ENCODE results near the gene OSBPL6.
A peak's percentile ranks its signal among the peaks of the same experiment; 100 is the strongest.
"Not testable (repeated sequence)": the region's sequence is repeated elsewhere in the genome, so short reads cannot be mapped to it uniquely, and the experiment has no call there.

The OSBPL6 gene

GRCh38 chr2:178195390-178196166 is 1.3 kb downstream of the OSBPL6 start:
- in situ Hi-C loops (cut with HindIII; ENCODE audit: low sequenced_read_pairs): loop anchor here (10.0 kb wide), 1 partner anchor 79 kb away; no protein-coding TSS in a partner anchor
- no peak for DNase-seq (ENCODE audit: low read depth)
- no peak for TF ChIP-seq CTCF (IDR thresholded peaks at IDR 0.05; ENCODE audit: low read depth, low read length, missing control alignments)
- H3K4me3 ChIP-seq (ENCODE audit: low read depth, low read length): peak overlapping the region; percentile 91

DNA sequence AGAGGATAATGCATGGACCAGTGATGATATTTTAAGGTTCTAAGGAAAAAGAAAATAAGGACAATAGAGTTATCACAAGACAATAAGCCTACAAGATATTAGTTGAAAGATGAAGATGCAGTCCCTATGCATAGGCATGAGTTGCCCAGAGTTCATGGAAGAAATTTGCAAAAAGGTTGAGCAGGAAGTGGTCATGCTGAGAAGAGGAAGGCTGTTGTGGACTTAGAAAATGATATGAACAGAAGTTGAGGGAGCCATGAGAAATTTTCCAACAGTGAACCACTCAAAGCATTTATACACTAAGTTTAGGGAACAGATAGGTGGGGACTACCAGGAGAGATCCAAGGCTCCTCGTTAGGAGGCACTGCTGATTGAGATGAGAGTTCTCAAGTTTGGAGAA is 3.5 kb downstream of the OSBPL6 start:
- in situ Hi-C loops (cut with HindIII; ENCODE audit: low sequenced_read_pairs): loop anchor here (10.0 kb wide), 1 partner anchor 77 kb away; no protein-coding TSS in a partner anchor
- DNase-seq (ENCODE audit: low read depth): no peak
- no peak overlapping the region for H3K4me3 ChIP-seq (ENCODE audit: low read depth, low read length)
- TF ChIP-seq CTCF (IDR thresholded peaks at IDR 0.05; ENCODE audit: low read depth, low read length, missing control alignments): no peak

DNA sequence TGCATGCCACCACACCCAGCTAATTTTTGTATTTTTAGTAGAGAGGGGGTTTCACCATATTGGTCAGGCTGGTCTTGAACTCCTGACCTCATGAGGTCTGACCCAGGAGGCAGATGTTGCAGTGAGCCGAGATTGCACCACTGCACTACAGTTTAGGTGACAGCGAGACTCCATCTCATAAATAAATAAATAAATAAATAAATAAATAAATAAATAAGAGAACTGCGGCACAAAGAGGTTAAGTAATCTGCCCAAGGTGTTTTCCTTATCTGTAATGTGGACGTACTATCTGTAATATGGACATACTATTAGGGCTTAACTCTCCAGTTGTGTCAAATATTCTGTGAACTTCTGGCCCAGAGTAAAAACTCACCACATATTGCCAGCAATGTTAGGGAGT is 4.1 kb downstream of the OSBPL6 start:
- DNase-seq (ENCODE audit: low read depth); H3K4me3 ChIP-seq (ENCODE audit: low read depth, low read length): not testable (repeated sequence)
- in situ Hi-C loops (cut with HindIII; ENCODE audit: low sequenced_read_pairs): loop anchor here (10.0 kb wide), 1 partner anchor 76 kb away; no protein-coding TSS in a partner anchor

DNA sequence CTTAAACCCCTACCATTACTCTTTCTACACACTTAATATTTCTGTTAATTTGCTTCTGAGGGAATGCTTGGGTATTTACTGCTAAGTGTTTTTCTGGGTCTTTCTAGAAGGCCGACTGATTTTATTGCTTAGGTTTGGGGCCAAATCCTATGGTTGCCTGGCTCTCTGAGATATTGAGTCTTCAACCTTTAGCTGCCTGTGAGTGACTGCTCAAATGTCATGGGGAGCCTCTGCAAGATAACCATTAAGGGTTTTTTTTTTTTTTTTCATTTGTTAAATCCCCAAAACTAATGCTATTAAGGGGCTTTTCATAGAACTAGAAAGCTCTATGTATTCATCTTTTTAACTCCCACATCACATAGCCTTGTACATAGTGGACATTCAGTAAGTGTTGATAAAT is 5.0 kb downstream of the OSBPL6 start:
- no peak for DNase-seq (ENCODE audit: low read depth)
- no peak overlapping the region for H3K4me3 ChIP-seq (ENCODE audit: low read depth, low read length)
- TF ChIP-seq CTCF (IDR thresholded peaks at IDR 0.05; ENCODE audit: low read depth, low read length, missing control alignments): no peak
- in situ Hi-C loops (cut with HindIII; ENCODE audit: low sequenced_read_pairs): loop anchor here (10.0 kb wide), 1 partner anchor 75 kb away; no protein-coding TSS in a partner anchor

DNA sequence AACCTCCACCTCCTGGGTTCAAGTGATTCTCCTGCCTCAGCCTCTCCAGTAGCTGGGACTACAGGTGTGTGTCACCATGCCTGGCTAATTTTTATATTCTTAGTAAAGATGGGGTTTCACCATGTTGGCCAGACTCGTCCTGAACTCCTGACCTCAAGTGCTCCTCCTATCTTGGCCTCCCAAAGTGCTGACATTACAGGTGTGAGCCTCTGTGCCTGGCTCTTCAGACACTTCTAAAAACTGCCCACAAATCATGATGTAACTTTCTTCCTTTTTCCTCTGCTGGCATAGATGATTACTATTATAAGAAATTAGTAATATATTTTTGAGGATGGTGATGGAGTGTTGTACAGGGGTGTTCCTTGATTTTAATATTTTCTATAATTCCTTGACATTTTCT is 6.0 kb downstream of the OSBPL6 start:
- in situ Hi-C loops (cut with HindIII; ENCODE audit: low sequenced_read_pairs): no loop called here
- no peak overlapping the region for H3K4me3 ChIP-seq (ENCODE audit: low read depth, low read length)
- TF ChIP-seq CTCF (IDR thresholded peaks at IDR 0.05; ENCODE audit: low read depth, low read length, missing control alignments): no peak
- DNase-seq (ENCODE audit: low read depth): no peak

GRCh38 chr2:178202927-178203326 is 8.6 kb downstream of the OSBPL6 start:
- no peak for TF ChIP-seq CTCF (IDR thresholded peaks at IDR 0.05; ENCODE audit: low read depth, low read length, missing control alignments)
- in situ Hi-C loops (cut with HindIII; ENCODE audit: low sequenced_read_pairs): no loop called here

DNA sequence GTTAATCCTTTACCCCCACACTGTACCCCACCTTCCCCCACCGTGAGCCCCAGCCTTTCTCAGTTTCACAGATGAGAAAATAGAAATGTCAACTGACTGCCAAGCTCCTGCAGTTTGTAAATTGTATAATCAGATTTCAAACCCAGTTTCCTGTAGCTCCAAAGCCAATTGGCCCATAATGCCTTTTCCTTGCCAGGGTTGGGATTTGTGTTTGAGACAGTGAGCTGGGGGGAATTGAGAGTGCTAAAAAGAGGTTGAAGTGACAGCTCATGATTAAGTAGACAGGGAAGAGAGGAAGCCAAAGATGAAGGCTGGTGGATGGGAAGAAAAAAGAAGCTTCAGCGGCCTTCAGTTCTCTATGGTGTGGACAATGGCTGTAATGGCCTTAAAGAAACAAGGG is 10.7 kb downstream of the OSBPL6 start:
- in situ Hi-C loops (cut with HindIII; ENCODE audit: low sequenced_read_pairs): loop anchor here (5.0 kb wide), 1 partner anchor 52 kb away; no protein-coding TSS in a partner anchor
- H3K4me3 ChIP-seq (ENCODE audit: low read depth, low read length): no peak overlapping the region
- DNase-seq (ENCODE audit: low read depth): no peak

More at GRCh38 chr2:178202927-178203326, 8.6 kb downstream of the OSBPL6 start:
- DNase-seq (ENCODE audit: low read depth): no peak
- H3K4me3 ChIP-seq (ENCODE audit: low read depth, low read length): no peak overlapping the region

More for the DNA sequence above, 10.7 kb downstream of the OSBPL6 start:
- TF ChIP-seq CTCF (IDR thresholded peaks at IDR 0.05; ENCODE audit: low read depth, low read length, missing control alignments): no peak

All from astrocyte of the cerebellum (primary cell).